ENCODE measurements around the gene PCDHA7. TPM values are rescaled to one million over a fixed set of nuclear protein-coding genes. Genes with fewer than 3 reads are reported as not detected.

Gene PCDHA7
- total and polyA plus RNA-seq, 2 of the 4 experiments (the other 2 are of a cell fraction), result 0.10 to 0.18 TPM

GRCh38 chr5:140808889-140809291, 25.2 kb upstream of the PCDHA7 start:
- in situ Hi-C loops (cut with MboI; ENCODE audit: low sequenced_read_pairs), result no loop called here
- no peak overlapping the region for H2BK20ac ChIP-seq (ENCODE audit: low read depth, low read length)

More at GRCh38 chr5:140808889-140809291, 25.2 kb upstream of the PCDHA7 start:
- no peak overlapping the region for H2BK120ac ChIP-seq (ENCODE audit: low read depth, low read length)
- no peak overlapping the region for H3K18ac ChIP-seq (ENCODE audit: low read depth, low read length)
- no peak overlapping the region for H4K5ac ChIP-seq (ENCODE audit: low read depth, low read length)
- intact Hi-C loops (cut with micrococcal nuclease), result no loop called here
- H3K27ac ChIP-seq (ENCODE audit: insufficient read depth, low read length), result no peak overlapping the region
- H3K14ac ChIP-seq (replicated peaks; ENCODE audit: low read depth, low read length), result no peak overlapping the region
- H3K9me1 ChIP-seq (ENCODE audit: insufficient read depth, low read length), result no peaks in the 10 kb centered on the region
- H3K36me3 ChIP-seq (ENCODE audit: control insufficient read depth, insufficient read depth, low read length), result no peaks in the 10 kb centered on the region
- CTCF ChIA-PET, result no interaction called here
- no peak overlapping the region for H3K4me2 ChIP-seq (ENCODE audit: low read depth, low read length)
- no peak overlapping the region for H2BK5ac ChIP-seq (ENCODE audit: low read depth, low read length, poor library complexity, severe bottlenecking)
- no peaks in the 10 kb centered on the region for H3K4me1 ChIP-seq (ENCODE audit: control insufficient read depth, insufficient read depth, low read length)
- H3K4ac ChIP-seq (ENCODE audit: low read depth, low read length), result no peak overlapping the region
- H3K23ac ChIP-seq (ENCODE audit: low read depth, low read length), result no peak overlapping the region
- no peak overlapping the region for H3K9ac ChIP-seq (ENCODE audit: low read depth, low read length)
- no peak overlapping the region for H4K8ac ChIP-seq (ENCODE audit: low read depth in 2 of 2, low read length in 2 of 2)
- H3K79me1 ChIP-seq (ENCODE audit: low read depth in 1 of 2, low read length in 2 of 2), result no peaks in the 10 kb centered on the region
- dilution Hi-C loops (cut with HindIII; ENCODE audit: low sequenced_read_pairs, unreplicated experiment), result no loop called here
- no peaks in the 10 kb centered on the region for H4K20me1 ChIP-seq (ENCODE audit: insufficient read depth, low read length)
- BruUV-seq (replicated peaks), result no TSS peak
- no peak overlapping the region for H3K4me3 ChIP-seq (ENCODE audit: insufficient read depth, low read depth, low read length)
- no peak overlapping the region for H2AK9ac ChIP-seq (replicated peaks; ENCODE audit: low read depth, low read length, poor library complexity)
- ATAC-seq (ENCODE audit: low read depth) (no peak), DNase-seq (no peak)
- no peaks in the 10 kb centered on the region for H3K27me3 ChIP-seq (ENCODE audit: control insufficient read depth, insufficient read depth, low read length)
- H3K9me3 ChIP-seq (ENCODE audit: control insufficient read depth, insufficient read depth, low read length), result peaks cover 14% of the 10 kb centered on the region
- no peak overlapping the region for H2BK15ac ChIP-seq (ENCODE audit: low read depth, low read length)
- no peak for TF ChIP-seq RCOR1 (IDR thresholded peaks at IDR 0.05; ENCODE audit: insufficient replicate concordance, low read length)
- TF ChIP-seq SMC3 (IDR thresholded peaks at IDR 0.05; ENCODE audit: low read depth, low read length), result no peak
- no peak for TF ChIP-seq MXI1 (IDR thresholded peaks at IDR 0.05; ENCODE audit: borderline replicate concordance, low read depth, low read length)
- no peak for TF ChIP-seq ELK1 (IDR thresholded peaks at IDR 0.05; ENCODE audit: borderline replicate concordance, low read depth, low read length)
- TF ChIP-seq CHD1 (IDR thresholded peaks at IDR 0.05; ENCODE audit: low read depth, low read length), result no peak
- TF ChIP-seq USF2 (IDR thresholded peaks at IDR 0.05; ENCODE audit: low read depth, low read length), result no peak
- TF ChIP-seq MAZ (IDR thresholded peaks at IDR 0.05; ENCODE audit: borderline replicate concordance, low read depth, low read length), result no peak
- TF ChIP-seq RAD21 (IDR thresholded peaks at IDR 0.05; ENCODE audit: low read length), result no peak
- TF ChIP-seq NFE2L2 (IDR thresholded peaks at IDR 0.05; ENCODE audit: low read depth, low read length), result no peak
- no peak for TF ChIP-seq FOS (IDR thresholded peaks at IDR 0.05; ENCODE audit: low read depth, low read length)
- no peak for TF ChIP-seq RFX5 (IDR thresholded peaks at IDR 0.05; ENCODE audit: low read depth, low read length)
- no peak for TF ChIP-seq CTCF (conservative IDR thresholded peaks at IDR 0.05; ENCODE audit: low read depth, low read length)
- TF ChIP-seq BHLHE40 (IDR thresholded peaks at IDR 0.05; ENCODE audit: low read depth, low read length), result no peak
- no peak for TF ChIP-seq POLR2A (IDR thresholded peaks at IDR 0.05; ENCODE audit: low read depth, low read length)
- TF ChIP-seq CEBPB (IDR thresholded peaks at IDR 0.05; ENCODE audit: low read depth, low read length), result no peak
- POLR2A ChIA-PET (ENCODE audit: unreplicated experiment), result no interaction called here
- WGBS, 2 experiments (ENCODE audit: extremely low coverage in 2 of 2, insufficient read length in 1 of 2), result 76% methylated on average over 32 of the region's 43 CpGs; no CpG with 5 or more reads in 1 of the 2 experiments
- no peak overlapping the region for H2AK5ac ChIP-seq (ENCODE audit: low read depth, low read length)
- H3K56ac ChIP-seq (ENCODE audit: extremely low read depth, insufficient read depth, low read length), result no peak overlapping the region
- H2AFZ ChIP-seq (replicated peaks; ENCODE audit: low read length, poor library complexity), result no peak overlapping the region
- H4K91ac ChIP-seq (ENCODE audit: insufficient read depth, low read depth, low read length), result no peak overlapping the region

All from IMR-90 (cell line).